Measurements from ENCODE around the gene FILIP1L.

The FILIP1L gene

DNA sequence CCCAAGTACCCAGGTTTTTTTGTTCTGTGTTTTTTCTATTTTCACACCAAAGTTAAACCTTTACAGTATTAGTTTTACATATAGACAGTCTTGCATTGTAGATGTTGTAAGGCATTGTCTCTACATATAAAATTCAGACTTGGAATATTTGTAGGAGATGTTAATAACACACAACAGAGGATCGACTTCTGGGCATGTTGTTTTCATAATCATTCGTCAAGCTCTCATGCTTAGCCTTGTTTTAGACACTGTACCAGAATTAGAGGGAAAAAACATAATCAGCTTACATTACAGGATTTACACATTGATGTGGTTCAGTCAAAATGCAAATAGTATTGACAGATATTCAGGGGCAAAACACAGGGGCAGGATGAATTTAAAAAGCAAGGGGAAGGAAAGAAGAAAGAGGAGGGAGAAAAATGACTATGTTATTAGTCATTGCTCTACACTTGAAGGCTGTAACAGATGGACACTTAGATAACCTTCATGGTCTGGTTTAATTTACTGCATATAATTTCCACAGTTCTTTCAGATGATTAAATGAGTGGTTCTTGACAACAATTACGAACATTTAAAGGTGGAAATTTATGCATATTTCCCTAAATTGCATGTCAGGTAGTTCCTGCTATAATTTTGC lies 289.2 kb downstream of the FILIP1L start:
- DNase-seq = no peak

DNA sequence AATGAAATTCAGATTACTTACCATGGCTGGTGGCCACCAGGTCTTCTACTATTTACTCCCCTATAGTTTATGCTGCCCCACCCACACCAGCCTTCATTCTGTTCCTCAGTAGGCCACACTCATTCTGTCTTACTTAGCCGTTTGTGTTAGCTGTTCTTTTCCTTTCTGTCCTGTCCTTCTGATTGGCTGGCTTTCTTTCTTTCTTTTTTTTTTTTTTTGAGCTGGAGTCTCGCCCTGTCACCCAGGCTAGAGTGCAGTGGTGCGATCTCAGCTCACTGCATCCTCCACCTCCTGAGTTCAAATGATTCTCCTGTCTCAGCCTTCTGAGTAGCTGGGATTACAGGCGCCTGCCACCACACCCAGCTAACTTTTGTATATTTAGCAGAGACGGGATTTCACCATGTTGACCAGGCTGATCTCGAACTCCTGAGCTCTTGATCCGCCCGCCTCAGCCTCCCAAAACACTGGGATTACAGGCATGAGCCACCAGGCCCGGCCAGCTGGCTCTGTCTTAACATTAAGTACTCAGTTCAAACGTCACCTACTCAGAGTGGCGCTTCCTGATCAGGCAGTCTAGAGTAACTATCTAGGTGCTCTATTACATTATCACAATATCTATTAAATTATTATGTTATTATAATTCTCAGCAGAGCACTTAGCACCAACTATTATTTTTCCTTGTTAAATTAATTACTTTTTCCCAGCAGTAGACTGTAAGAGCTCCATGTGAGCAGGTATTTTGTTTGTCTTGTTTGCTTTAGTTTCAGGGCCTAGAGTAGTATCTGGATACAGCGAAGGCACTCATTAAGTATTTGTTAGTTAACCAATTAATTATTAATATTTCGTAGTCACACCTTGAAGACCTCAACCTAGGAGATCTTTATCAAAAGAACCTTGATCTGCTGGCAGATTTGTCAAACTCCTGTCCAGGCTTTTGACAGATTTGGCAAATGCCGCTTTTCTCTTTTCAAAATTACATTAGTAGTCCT lies 290.3 kb downstream of the FILIP1L start:
- DNase-seq = no peak

- no peak for DNase-seq
Observed at GRCh38 chr3:99818818-99819217, 295.5 kb downstream of the FILIP1L start.

GRCh38 chr3:99817437-99818240 lies 296.7 kb downstream of the FILIP1L start, which contains the start of gene CMSS1:
Gene CMSS1 (plus strand): TSS chr3:99817862.
- peak; percentile 73 for DNase-seq

DNA sequence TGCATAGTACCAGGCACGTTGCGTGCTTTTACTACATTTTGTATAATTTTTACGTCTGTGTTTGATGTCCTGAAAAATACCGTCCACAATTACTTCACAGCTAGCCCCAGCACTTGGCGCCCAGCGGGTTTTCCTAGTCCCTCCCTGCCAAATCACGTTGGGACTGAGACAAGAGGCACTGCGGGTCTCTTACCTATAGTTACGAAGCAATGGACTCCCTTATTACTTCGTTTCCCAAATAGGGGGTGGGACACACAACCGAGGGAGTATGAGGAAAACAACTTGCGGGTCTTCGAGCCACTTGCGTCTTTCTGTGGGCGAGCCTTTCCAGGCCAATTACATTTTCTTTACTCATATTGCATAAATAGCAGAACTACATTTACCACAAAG lies 297.3 kb downstream of the FILIP1L start:
- no peak for DNase-seq

DNA sequence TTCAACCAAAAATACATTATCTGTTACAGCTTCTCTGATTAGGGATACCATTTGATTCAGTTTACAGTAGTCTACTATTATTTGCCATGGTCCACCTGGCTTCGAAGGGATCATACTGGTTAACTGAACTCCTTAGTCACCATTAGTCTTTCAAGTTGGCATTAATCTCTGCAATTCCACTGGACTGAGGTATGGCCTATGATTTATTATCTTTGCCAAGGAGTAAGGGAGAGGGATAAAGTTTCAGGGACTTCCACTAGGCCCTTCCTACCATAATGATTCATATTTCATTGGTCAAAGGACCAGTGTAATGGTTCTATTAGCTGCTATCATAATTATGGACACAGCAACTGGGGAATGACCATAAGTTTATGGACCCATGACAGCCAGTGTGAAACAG lies 303.9 kb downstream of the FILIP1L start:
- no peak for DNase-seq

DNA sequence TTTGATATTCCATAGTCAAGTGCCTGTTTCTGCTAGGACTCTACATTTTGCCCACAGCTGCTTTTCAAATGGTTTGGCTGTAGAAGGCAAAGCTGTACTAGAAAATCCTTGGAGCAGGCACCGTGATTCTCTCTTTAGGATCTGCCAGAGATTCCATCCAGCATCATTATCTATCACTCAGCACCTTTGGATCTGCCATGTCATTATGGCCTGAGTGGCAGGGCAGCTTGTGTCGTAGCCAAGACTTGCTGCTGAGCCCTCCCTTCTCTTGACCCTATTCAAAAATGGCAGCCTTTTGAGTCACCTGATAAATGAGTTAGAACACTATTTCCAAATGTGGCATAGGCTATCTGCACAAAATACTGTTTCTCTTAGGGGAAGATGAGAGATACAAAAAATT lies 304.7 kb downstream of the FILIP1L start:
- DNase-seq = no peak

- peak; percentile 32 for DNase-seq
Observed at GRCh38 chr3:99808163-99808794, 306.0 kb downstream of the FILIP1L start.

GRCh38 chr3:99805160-99805559 lies 309.1 kb downstream of the FILIP1L start:
- no peak for DNase-seq

DNA sequence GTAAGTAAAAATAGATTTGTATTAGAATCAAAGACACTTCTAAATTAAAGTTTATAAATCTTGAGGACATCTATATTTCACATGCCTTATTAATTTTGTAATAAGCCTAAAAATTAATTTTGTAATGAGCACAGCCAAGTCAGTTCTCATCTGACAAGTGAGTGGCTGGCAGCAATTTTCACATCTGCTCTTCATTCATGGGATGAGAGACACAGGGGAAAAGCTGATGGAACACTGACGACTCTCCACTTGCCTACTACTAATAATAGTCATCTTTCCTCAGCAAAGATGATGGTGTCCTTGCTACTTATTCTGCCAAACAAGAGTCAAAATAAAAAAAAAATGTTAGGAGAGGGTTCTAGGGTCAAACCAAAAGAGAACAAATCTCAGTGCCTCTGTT lies 311.0 kb downstream of the FILIP1L start:
- no peak for DNase-seq

DNA sequence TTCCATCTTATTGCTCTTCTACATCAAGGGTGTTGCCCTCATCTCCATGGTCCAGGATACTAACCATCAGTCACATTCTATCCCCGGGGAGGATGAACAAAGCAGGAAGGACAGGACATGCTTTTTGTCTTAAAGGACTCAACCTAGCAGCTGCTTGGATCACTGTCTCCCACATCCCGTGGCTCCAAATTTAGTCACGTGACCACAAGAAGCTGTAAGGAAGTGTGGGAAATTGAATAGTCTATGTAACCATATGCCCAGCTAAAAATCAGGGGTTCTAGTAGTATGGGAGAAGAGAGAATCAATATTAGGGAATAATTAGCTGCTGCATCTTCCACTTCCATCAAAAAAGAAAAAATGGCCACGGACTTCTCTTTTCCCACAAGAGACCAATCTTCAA lies 314.9 kb downstream of the FILIP1L start:
- no peak for DNase-seq

DNA sequence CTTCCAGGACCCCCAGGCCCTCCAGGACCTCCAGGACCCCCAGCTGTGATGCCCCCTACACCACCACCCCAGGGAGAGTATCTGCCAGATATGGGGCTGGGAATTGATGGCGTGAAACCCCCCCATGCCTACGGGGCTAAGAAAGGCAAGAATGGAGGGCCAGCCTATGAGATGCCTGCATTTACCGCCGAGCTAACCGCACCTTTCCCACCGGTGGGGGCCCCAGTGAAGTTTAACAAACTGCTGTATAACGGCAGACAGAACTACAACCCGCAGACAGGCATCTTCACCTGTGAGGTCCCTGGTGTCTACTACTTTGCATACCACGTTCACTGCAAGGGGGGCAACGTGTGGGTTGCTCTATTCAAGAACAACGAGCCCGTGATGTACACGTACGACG lies 318.7 kb downstream of the FILIP1L start:
- DNase-seq = no peak

GRCh38 chr3:99794485-99794884 lies 319.8 kb downstream of the FILIP1L start:
- no peak for DNase-seq

- peak; percentile 12 for DNase-seq
Observed at GRCh38 chr3:99789011-99789721, 325.1 kb downstream of the FILIP1L start.

All from NCI-H1694 (cell line).